NCI-H345 (cell line): Measurements from ENCODE around the gene PRSS12.
A peak's percentile ranks its signal among the peaks of the same experiment; 100 is the strongest.

Experiments
- DNase-seq: peaks from one replicate; lab custom pipeline; 2025; lab: John Stamatoyannopoulos, UW

PRSS12 gene

DNA sequence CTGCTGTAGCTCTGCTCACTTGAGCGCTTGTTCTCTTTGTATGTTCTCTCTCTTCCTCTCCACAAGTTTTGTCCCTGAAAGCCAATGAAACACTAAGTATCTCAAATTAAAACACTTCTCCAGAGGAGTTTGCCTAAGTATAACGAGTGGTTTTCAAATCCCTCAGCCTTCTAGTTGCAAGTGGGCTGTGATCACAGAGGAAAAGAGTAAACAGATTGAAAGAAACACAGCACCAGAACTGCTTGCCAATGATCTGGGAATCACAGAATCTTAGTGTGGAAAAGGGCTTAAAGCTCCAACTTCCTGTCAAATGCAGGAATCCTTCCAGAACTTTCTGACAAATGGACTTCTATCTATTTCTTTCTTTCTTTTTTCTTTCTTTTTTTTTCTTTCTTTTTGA is 4.8 kb upstream of the PRSS12 start:
- DNase-seq: no peak

DNA sequence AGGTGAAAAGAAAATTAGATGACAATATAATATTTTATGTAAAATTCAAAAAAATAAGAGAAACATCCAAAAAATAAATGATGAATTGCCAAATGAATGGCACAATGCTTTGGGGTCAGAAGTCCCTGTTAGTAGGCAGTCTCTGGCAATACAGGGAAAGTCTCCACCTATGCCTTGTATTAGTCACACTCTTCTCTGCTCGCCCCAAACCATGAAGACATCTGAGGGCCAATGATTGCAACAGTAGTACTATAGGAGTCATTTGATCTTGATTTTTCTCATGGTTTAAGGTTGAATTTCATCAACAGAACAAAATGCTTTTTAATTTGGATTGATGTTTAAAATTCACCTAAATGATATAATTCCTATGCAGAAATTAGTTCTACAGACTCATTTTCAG is 3.9 kb upstream of the PRSS12 start:
- no peak for DNase-seq

DNA sequence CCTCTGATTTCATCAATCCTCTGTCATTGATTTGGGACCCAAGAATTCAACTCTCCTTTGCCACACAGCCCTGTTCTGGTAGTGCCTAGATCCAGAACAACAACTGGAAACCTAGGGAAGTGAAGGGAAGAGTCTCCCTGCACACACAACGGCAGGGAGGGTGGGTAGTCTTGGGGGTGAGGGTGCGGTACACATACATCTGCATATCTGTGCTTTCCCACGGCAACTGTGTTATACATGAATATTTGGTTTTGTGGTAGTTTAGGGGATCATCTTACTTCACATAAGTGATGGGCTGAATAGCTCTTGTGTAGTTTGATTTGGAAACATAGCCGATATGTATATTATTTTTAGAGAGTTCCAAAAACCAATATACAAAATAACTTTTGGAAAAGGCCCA is 3.3 kb upstream of the PRSS12 start:
- no peak for DNase-seq

- no peak for DNase-seq
These were observed 2.1 kb upstream of the PRSS12 start for GRCh38 chr4:118354913-118355312.

DNA sequence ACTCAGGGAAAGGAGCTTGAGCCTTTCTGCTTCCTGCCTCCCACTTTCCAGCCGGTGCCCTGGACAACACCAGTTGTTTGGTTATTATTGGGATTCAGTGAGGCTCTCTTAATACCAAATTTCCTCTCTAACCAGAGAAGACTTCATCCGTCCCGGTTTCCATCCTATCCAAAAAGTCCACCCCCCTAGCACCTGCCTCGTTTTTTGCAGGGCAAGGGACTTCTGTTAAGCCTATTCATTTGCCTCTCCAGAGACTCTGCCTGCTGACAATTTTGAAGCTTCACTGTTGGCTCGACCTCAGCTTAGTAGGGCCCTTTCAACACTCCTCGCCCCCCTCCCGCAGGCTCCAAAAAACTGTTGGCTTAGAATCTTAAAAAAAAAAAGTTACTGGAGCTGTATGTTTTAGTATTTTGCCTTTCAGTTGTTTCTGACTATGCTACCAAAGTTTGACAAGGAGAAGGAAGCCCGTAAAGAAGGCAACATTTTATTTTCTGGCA is 779 bp upstream of the PRSS12 start:
- no peak for DNase-seq

- peak; percentile 61 for DNase-seq
These were observed 664 bp downstream of the PRSS12 start for GRCh38 chr4:118351851-118352827.

DNA sequence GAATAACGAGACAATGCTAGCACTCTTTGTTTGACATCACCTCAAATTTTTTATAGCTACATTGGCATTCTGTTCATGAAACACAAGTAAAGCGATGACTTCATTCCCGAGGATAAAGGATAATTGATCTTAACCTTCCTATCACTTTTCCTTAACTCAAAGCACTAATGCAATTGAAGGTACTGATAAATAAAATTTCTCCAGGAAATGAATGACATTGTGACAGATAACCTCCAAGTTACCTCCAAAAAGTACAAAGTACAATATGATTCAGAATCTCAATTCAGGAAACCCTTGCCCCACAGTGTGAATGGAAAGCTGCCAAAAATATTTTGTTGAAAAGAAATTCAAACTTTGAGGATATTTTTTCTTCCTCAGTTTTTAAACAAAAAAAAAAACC is 1.8 kb downstream of the PRSS12 start:
- DNase-seq: no peak

DNA sequence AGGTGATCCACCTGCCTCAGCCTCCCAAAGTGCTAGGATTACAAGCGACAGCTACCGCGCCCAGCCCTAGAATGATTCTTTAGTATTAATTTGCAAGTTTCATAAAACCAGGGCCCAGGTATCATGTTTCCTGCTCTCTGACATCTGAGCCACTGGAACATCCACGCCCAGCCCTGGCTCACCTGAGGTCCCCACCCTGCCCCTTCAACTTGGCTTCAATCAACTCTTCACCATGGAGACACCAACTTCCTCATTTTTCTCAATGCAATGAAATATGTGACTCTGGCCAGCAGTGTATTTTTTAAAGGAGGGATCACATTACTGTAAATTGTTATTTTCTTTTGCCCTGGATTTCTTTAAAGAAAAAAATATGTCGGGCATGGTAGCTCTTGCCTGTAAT is 3.9 kb downstream of the PRSS12 start:
- no peak for DNase-seq

- DNase-seq: no peak
These were observed 6.3 kb downstream of the PRSS12 start for GRCh38 chr4:118346495-118346894.

DNA sequence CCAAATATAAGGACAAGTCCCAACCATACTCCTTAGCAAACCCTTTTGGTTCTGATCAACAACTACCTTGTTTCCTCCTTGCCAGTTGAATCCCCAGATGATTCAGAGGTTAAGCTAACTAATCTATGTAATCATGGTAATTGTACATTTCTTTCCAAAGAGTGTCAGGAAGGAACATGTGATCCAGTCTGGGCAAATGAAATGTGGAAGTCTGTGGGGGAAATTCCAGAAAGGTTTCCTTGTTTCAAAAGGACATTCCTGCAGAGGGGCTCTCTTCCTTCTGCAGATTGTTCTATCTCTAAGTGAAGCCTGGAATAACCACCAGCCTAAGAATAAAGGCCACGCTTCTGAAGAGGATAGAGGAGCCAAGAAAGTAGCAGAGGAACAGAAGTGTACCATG is 7.0 kb downstream of the PRSS12 start:
- DNase-seq: no peak

DNA sequence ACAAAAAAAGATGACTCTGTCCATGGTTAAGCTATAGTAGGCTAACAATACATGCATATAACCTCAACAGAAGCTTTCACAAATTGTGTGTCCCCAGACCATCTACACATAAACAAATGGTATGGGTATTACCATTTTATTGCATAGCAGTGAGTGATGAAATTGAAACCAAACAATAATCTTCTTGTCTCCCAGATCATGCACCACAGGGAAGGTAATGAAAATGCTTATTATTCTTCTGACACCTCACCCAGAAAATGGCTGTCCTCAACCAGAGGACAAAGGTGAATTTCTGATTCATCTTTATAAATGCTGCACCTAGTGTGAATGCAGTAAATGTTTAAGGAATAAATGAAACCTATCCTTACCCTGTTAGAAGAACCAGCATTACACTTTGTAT is 8.0 kb downstream of the PRSS12 start:
- no peak for DNase-seq

- DNase-seq: no peak
These were observed 9.3 kb downstream of the PRSS12 start for GRCh38 chr4:118343501-118343900.

DNA sequence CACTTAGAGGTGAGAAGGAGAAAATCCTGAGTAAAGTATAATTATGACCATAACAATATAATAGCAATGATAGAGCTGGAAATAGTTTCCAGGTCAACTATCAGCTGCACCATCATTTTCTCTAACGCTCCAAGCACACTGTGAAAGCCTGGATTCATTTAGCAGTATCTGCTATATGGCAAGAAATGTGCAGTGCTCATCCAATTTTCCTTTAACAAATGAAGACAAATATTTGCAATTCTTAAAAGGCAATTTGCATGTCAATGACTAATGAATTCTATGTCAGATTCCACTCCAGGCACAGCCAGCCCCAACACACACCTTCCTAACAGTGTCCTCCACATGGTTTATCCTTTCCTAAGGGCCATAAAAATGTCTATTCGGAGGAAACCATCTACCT is 12.7 kb downstream of the PRSS12 start:
- DNase-seq: no peak

DNA sequence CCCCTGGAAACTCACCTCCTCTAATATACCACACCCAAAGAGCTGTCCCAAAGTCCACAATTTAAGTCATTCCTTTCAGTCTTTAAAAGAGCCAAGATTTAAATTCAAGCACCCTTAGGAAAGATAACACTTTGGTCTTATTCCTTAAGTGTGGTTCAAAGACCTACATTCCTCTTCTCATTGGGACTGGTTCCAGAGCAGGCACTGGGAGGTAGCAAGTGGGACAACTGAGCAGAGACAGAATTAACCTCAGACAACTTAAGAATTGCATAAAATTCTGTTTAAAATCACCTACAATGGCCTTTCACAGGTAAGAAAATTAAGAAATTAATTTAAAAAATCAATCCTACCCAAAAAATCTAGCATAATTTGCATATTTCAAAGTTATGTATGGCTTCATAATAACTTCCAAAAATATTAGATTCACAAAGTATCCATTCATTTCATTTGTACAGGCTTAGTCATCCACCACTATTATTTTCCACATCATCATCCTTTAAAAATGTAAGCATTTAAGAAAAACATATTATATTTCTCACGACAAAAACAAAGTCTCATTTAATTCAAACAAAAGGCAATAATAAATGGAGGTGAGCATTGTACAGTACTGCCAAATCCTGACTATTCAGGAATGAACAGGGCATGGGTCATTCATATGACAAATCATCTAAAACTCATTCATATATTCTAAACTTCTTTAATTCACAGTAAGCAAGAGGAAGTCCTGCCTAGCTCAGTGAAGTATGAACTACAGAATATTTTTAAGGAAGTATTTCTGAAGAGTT is 13.6 kb downstream of the PRSS12 start:
- DNase-seq: no peak

GRCh38 chr4:118338518-118338917 is 14.3 kb downstream of the PRSS12 start:
- DNase-seq: no peak

DNA sequence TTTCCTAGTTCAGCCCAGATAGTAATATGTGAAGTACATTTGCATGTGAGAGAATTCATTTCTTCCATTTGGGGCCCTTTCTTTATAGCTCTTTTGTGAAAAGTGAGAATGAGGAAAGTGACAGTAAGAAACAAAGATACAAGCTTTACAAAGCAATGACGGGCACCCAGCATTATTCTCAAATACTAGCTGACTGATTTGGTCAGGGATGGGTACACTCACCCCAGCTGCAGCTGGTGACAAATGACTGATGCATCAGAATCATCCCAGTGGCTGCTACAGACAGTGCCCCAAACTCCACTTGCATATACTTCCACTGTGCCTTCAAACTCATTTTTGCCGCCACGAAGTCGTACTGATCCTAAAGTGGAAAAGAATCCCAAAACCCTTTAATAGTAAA is 14.8 kb downstream of the PRSS12 start:
- no peak for DNase-seq

DNA sequence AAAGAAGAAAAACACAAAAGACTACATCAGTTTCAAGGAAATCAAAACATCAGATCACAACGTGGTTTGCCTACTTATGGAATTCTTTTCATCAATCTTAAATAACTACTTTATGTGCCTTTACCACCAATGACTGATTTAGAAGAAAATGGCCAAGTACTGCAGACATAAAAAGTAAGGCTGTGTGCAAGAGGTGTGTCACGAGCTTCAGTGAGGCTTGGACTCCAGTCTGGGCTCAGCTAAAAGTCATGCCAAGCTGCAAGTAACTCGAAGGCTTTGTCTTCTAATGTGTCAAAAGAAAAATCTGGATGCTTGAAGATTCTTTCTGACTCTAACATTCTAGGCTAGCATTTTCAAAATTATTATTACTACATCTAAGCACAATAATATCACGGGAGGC is 17.0 kb downstream of the PRSS12 start:
- no peak for DNase-seq

GRCh38 chr4:118335324-118335723 is 17.5 kb downstream of the PRSS12 start:
- DNase-seq: no peak

DNA sequence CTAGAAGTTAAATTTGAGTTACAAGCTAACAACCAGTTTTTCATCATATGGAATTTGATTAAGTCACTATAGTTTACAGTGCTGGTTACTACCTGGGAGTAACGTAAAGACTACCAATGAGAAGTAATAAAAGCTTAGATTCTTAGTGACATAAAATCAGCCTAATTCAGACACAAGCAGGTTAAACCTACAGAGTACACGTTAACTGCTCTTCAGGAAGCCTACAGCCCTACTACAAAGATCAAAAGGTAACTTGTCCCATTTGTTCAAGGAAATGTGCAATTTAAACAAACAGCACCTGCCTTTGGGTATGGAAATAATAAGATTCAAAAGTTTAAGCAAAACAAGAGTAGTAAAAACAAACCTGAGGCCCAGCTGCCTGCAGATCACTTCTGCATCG is 21.5 kb downstream of the PRSS12 start:
- DNase-seq: no peak

DNA sequence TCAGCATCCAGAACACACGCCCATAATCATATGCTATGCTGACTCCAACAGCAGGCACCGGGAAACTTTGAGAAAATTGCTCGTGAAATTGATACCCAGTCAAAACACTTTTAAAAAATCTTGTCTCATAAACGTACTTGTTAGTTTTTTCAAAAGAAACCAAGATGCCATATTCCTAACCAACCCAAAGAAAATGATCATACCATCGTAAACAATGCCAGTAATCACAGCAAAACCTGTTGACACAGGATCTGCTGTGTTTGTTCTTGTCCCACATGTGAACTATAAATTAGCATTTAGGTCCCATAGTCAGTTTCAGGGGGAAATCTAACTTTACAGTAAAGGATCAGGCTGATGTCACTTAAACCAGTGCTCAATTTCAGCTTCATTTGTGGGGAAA is 23.0 kb downstream of the PRSS12 start:
- no peak for DNase-seq

DNA sequence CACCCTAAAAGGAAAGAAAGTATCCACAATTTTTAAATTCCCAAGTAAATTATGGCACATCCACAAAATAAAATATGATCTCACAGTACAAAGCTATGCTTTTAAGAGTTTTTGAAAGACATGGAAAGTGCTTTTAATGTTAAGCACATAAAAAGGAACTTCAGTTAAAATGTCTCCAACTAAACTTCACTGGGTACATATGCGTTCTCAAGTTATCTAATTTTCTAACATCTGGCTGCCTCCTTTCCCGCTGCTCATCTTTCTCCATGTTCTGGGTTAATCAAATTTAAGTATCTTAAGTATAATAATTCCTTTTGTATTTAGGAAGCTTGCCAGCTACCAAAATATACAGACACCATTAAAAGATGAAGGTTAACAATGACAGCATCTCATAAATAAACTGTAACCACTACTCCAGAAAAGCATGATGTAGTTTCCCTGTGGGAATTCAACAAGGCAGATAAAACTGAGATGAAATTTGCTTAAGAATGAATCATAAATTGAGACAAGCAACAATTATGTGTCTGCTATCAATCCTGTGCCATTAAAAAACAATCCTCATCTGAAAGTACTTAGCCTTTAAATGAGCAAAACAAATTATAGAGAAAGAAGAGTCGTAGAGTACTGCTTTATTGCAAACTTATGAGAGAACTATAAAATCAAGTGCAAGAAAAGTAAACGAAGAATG is 25.1 kb downstream of the PRSS12 start:
- DNase-seq: no peak

DNA sequence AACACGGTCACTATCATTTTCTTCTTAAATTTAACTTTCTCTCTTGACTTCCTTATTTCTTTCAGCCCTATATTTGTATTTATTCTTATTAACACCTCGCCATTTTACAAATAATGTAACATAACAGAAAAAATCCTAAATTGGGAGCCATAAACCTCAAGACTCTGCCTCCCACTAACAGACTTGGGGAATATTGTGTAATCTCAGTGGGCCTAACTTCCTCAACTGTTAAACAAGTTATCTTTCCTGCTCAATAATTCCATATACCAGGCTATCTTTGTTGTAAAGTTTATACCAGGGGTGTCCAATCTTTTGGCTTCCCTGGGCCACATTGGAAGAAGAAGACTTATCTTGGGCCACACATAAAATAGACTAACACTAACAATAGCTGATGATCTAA is 26.2 kb downstream of the PRSS12 start:
- DNase-seq: no peak
